GM12891 (cell line): Measurements from ENCODE around the gene PCDH15.

Experiments used
- DNase-seq: peaks from one replicate; pipeline ENCODE4 v3.0.0; 2011; ENCODE audit warnings: low spot score; ENCODE audit not compliant: insufficient read length
- FAIRE-seq: peaks from 2 replicates; lab custom pipeline; 2011; peaks lifted over from hg19 to GRCh38; lab: Jason Lieb, UNC
- PAX5 ChIP-seq: IDR thresholded peaks from 2 replicates; pipeline ENCODE4 v1.6.1; 2011; ENCODE audit warnings: low read length, moderate library complexity, mild to moderate bottlenecking; ENCODE audit not compliant: insufficient read depth, severe bottlenecking
- POLR2A ChIP-seq: IDR thresholded peaks from 2 replicates; pipeline ENCODE4 v1.6.1; 2011; ENCODE audit warnings: low read depth, low read length, control low read depth
- POLR2AphosphoS5 ChIP-seq: IDR thresholded peaks from 2 replicates; pipeline ENCODE4 v1.6.1; 2011; ENCODE audit warnings: low read depth, low read length, control low read depth
- POU2F2 ChIP-seq: IDR thresholded peaks from 2 replicates; pipeline ENCODE4 v1.6.1; 2011; ENCODE audit warnings: low read depth, mild to moderate bottlenecking, control low read depth, low read length, moderate library complexity
- SPI1 ChIP-seq: IDR thresholded peaks from 2 replicates; pipeline ENCODE4 v1.6.1; 2011; ENCODE audit warnings: low read depth, low read length, control low read depth
- TAF1 ChIP-seq: IDR thresholded peaks from 2 replicates; pipeline ENCODE4 v1.6.1; 2011; ENCODE audit warnings: low read depth, low read length, control low read depth

The PCDH15 gene

DNA sequence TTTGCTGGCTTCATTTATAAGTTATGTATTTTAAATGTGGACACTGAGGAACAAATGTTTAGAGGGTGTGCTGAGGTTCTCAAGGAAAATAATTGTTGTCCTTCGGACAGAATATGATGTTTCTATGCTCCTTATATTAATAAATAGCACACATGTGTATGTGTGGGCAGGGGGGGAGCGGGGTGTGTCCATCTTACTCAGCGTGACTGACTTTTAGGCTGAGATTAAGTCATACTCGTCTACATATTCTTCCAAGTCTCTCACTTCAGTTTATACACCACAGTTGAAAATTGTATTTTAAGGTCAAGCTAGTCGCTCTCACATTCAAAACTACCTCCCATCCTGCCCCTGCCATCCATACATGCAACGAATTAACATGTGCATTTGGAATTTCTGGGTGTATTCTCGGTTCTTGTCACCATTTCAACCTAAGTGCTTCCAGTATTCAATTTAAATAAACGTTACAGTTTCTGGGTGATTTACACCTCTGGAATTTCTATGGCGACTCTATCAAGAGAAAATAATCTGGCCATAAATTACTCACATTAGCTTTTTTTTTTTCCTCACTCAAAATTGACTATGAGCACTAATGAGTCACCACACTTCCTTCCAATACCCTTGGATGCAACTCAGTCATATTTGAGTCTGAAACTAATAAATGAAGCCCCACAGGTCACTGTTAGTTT, 3.3 kb downstream of the PCDH15 start:
- FAIRE-seq: no peak
- TF ChIP-seq POLR2A (no peak), PAX5 (no peak), SPI1 (no peak), TAF1 (no peak), POLR2AphosphoS5 (no peak)
- no peak for DNase-seq

- DNase-seq: no peak
- no peak for FAIRE-seq
- TF ChIP-seq PAX5 (no peak), POU2F2 (no peak), TAF1 (no peak), SPI1 (no peak), POLR2A (no peak), POLR2AphosphoS5 (no peak)
Observed at GRCh38 chr10:54796881-54797280, 4.2 kb downstream of the PCDH15 start.

DNA sequence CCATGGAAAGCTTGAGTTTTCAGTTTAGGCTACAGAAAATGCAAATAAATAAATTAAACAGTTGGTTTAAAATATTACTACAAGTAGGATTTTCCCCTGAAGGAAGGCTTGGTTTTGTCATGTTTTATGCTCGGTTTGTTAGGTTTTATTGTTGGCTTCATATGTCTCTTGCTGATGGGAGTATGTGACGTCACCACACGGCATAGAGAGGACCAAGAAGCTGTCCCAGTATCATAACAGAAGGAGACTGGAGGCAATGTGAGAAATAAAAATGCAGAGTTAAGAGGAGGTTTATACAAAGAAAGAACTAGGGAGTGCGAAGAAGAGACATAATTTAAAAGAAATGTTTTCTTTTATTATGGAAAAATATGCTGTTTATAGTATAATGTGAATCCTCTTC, 24.4 kb downstream of the PCDH15 start:
- no peak for DNase-seq
- no peak for FAIRE-seq
- TF ChIP-seq POU2F2 (no peak), POLR2AphosphoS5 (no peak), TAF1 (no peak), POLR2A (no peak), PAX5 (no peak), SPI1 (no peak)

DNA sequence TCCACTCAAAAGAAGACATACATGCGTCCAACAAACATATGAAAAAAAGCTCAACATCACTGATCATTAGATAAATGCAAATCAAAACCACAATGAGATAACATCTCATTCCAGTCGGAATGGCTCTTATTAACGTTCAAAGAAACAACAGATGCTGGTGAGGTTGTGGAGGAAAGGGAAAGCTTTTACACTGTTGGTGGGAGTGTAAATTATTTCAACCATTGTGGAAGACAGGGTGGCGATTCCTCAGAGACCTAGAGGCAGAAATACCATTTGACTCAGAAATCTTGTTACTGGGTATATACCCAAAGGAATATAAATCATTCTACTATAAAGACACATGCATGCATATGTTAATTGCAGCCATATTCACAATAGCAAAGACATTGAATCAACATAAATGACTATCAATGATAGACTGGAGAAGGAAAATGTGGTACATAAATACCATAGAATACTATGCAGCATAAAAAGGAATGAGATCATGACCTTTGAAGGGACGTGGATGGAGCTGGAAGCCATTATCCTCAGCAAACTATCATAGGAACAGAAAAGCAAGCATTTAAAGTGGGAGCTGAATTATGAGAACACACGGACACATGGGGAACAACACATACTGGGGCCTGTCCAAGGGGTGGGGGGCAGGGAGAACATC, 28.4 kb downstream of the PCDH15 start:
- DNase-seq (no peak), FAIRE-seq (no peak)
- no peak for TF ChIP-seq TAF1
- TF ChIP-seq PAX5: no peak
- TF ChIP-seq POLR2A: no peak
- no peak for TF ChIP-seq POLR2AphosphoS5
- no peak for TF ChIP-seq POU2F2
- no peak for TF ChIP-seq SPI1

DNA sequence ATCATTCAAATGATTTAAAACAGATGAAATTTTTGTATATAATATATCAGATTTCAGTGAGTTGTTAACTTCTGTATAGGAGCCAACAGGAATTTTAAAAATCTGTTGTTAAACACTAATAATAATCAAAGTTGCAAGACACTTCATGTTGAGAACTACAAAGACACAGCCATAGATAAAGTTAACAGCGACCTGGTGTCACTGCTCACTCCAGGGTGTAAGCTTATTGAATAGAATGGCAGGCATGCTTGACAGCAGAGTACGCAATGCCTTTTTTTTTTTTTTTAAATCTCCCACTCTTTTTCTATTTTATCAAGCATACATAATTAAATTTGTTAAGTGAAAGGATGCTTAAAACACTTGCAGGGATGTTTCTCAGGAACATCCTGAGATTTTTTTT, 32.0 kb downstream of the PCDH15 start:
- TF ChIP-seq TAF1 (no peak), POLR2AphosphoS5 (no peak), SPI1 (no peak)
- FAIRE-seq (no peak), DNase-seq (no peak)

DNA sequence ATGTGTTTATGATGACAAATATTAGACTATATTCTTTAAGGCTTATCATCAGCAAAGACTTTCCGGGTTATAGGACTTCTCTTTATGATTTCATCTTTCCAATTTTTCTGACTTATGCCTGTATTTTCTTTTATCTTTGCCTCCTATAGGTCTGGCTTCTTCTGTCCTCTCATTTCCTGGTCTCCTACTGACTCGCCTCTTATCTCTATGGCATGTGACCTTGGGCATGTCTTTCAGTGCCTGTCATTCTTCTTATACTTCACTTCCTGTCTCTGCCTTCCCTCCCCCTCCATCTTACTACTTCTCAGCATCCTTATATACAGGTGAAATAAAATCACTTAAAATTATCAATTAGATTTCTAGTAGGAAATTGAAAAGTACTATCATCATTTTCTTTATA, 42.2 kb downstream of the PCDH15 start:
- DNase-seq (no peak), FAIRE-seq (no peak)
- no peak for TF ChIP-seq POU2F2
- TF ChIP-seq POLR2AphosphoS5: no peak

DNA sequence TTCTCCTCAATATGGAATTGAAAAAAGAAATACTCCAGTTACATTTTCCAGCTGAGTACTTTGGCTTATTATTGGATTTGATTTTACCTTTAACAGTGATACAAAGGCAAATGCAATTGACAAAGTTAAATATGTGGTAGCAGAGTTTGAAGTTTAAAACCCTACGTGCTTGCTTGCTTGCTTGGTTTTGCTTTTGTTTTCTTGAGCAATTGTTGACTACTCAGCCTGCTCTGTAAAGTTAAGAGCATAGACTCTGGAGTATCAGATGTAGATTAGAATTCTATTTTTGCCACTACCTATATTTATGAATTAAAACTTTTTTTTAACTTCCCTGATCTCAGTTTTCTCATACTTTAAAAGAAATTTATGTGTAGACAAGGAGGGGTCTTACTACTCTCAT, 51.4 kb downstream of the PCDH15 start:
- FAIRE-seq (no peak), DNase-seq (no peak)

GRCh38 chr10:54745436-54745835, 55.6 kb downstream of the PCDH15 start:
- FAIRE-seq (no peak), DNase-seq (no peak)

More for the DNA sequence above, 51.4 kb downstream of the PCDH15 start:
- TF ChIP-seq TAF1 (no peak), POLR2A (no peak), PAX5 (no peak), POLR2AphosphoS5 (no peak), POU2F2 (no peak), SPI1 (no peak)

GRCh38 chr10:54742416-54742815, 58.6 kb downstream of the PCDH15 start:
- FAIRE-seq (no peak), DNase-seq (no peak)
- TF ChIP-seq POU2F2 (no peak), POLR2A (no peak)

More at GRCh38 chr10:54745436-54745835, 55.6 kb downstream of the PCDH15 start:
- no peak for TF ChIP-seq POLR2AphosphoS5
- no peak for TF ChIP-seq SPI1
- no peak for TF ChIP-seq POU2F2
- no peak for TF ChIP-seq PAX5
- no peak for TF ChIP-seq POLR2A
- no peak for TF ChIP-seq TAF1

GRCh38 chr10:54728511-54728910, 72.5 kb downstream of the PCDH15 start:
- DNase-seq: no peak
- TF ChIP-seq TAF1 (no peak), POLR2AphosphoS5 (no peak), PAX5 (no peak), POU2F2 (no peak), POLR2A (no peak), SPI1 (no peak)
- no peak for FAIRE-seq

GRCh38 chr10:54722075-54722474, 79.0 kb downstream of the PCDH15 start:
- FAIRE-seq (no peak), DNase-seq (no peak)
- TF ChIP-seq POLR2AphosphoS5: no peak
- TF ChIP-seq TAF1: no peak
- TF ChIP-seq POLR2A: no peak
- TF ChIP-seq SPI1: no peak
